Effector CD4-positive, alpha-beta T cell (primary cell): ENCODE measurements around the gene ACYP2.

ENCODE experiments used
- DNase-seq: peaks from one replicate; pipeline ENCODE4 v3.0.0-alpha.2; 2020

ACYP2 gene

DNA sequence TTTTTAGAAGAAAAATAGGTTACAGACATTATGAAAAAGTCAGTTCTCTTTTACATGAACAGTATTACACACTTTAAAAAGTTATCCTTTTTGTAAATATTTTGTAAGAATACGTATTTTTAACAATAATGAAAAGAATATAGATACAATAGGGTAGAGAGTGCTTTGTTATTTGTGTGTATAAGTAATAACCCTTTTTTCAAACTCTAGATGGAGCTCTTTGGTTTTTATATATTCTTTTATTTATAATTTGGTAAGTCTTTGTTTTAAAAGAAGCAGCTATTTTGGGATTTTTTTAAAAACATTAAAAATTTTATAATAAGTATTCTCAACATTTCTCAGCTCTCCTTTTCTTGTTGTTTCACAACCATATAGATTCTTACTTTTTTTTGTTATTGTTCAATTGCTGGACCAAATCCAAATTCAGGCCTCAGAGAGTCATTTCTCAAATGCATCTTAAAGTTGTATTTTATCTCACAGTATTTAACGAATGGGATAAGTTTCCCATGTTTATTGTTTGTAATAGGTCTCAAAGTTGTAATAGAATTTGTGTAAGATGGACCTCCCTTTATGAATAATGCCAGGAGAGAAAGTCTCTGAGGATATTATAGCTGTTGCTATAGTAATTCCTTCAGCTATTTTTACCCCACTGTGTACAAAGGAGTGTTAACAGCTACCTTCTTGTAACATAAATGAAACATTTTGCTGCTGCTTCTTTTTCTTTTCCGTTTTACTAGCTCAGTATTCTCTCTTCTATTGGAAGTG is 46.4 kb downstream of the ACYP2 start:
- DNase-seq, result no peak

GRCh38 chr2:54164106-54164505 is 48.7 kb downstream of the ACYP2 start:
- DNase-seq, result no peak

DNA sequence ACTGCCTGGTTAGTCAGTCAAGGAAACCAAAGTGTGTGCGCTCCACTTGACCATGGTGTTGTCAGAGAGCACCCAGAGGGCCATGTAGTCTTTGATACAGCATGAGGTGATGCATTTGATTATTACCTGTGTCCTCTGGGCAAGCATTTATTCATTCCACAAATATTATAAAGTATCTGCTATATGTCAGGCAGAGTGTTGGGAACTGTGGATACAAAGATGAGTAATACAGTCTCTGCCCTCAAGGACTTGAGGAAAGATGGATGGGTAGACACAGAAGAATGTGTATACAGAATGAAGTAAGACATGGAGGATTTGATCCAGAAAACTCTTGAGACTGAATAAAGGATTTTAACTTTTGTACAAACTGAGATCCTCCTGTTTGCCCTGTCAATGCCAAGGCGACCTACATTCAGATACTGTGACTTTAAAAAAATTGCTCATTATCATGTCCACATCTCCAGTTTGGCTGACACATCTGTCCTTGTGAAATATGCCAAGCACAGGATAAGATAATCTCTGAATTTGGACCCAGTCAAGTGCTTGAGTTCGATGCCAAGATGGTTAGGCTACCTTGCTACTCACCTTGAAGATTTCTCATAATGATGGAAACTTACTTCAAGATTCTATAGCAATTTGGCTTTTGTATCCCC is 50.8 kb downstream of the ACYP2 start:
- no peak for DNase-seq

GRCh38 chr2:54176577-54176976 is 61.2 kb downstream of the ACYP2 start:
- no peak for DNase-seq

DNA sequence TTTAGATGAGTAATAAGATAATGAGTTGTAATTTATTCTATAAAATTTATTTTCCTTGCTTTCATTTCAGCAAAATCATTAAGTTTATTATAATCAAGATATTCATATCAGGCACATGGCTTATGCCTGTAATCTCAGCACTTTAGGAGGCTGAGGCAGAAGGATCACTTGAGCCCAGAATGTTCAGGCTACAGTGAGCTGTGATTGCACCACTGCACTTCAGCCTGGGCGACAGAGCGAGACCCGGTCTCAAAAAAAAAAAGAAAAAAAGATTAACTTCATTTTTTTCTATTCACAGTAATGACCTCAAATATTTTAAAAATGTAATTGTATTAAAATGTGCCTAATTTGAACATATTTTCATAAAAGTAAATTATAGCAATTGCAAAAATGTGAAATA is 67.9 kb downstream of the ACYP2 start:
- no peak for DNase-seq

GRCh38 chr2:54183972-54184371 is 68.6 kb downstream of the ACYP2 start:
- no peak for DNase-seq

GRCh38 chr2:54185105-54185504 is 69.7 kb downstream of the ACYP2 start:
- DNase-seq, result no peak

GRCh38 chr2:54187331-54187730 is 71.9 kb downstream of the ACYP2 start:
- no peak for DNase-seq

DNA sequence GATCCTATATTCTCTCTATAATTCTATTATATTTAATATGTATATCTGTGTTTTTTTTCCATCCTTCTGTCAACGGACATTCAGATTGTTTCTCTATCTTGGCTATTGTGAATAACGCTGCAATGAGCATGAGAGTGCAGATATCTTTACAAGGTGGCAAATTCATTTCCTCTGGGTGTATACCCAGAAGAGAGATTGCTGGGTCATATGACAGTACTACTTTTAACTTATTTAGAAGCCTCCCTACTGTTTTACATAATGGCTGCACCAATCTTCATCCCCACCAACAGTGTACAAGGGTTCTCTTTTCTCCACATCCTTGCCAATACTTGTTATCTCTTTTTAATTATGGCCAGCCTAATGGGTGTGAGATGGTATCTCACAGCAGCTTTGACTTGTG is 74.1 kb downstream of the ACYP2 start:
- DNase-seq, result no peak

DNA sequence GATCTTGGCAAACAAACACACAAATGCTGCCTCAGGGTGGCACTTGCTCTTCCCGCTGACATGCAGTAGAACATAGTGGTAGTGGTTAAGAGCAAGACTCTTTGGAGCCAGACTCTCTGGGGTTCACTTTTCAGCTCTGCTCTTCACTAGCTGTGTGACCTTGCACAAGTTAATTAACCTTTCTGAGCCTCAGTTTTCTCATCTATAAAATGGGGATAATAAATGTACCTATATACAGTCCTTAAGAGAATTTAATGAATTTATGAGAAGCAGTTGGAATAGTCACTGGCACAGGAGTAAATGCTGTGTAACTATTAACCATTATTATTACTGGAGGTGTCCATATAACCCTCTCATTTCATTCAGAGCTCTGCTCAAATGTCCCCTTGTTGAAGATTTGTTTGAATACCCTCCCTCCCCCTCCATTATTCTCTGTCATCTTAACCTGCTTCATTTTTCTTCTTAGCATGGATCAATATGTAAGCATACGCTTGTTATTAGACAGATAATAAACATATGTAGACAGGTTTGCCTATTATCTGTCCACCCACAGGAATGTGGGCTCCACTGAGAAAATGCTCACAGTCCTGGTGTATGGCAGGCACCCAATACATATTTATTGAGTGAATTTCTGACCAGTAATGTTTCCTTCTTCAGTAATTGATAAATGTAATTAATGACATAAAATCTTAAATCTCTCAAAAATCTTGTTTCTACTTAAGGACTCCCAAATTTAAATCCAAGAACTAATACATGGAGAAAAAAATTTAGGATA is 76.1 kb downstream of the ACYP2 start:
- no peak for DNase-seq

DNA sequence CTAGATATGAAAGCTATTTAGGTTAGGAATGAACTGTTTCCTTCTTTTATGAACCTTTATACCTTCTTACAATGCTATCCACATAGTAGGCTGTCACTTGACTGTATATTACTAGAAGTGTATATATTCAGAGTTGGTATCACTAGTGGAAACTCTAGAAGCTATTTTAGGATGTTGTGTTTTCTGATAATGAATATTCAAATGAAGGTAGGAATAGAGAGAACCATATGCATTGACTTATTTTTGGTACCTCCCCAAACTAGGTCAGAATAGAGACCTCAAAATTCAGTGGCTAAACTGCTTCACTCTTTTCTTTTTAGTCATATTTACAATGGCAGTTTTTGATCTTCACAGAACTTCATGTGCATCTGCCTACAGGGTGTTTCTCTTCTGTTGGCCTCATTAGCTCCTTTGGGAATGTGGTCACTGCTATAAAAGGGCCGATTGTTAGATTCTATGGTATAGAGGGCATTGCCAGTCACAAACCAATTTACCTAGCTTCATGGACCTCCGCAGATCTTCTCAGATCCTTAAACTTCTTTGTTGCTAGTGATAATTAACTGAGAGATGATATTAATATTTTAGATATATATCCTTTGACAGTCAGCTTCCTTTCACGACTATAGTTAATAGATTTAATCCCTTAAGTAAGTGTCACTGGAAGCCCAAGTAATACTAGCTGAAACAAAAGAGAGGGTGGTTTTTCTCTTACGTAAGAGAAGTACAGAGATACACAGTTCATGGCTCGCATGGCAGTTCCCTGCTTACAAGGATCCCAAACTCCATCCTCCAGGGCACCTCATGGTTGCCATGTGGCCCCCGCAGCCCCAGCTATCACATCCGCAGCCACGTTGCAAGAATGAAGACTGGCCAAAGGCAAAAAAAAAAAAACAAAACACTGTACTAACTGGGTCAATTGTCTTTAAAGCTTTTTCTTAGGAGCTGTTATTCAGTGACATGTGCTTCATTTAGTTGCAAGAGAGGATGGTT is 79.6 kb downstream of the ACYP2 start:
- DNase-seq, result no peak

- DNase-seq, result no peak
Measured at GRCh38 chr2:54196646-54197045, 81.2 kb downstream of the ACYP2 start.

GRCh38 chr2:54204476-54204875 is 89.1 kb downstream of the ACYP2 start:
- no peak for DNase-seq

DNA sequence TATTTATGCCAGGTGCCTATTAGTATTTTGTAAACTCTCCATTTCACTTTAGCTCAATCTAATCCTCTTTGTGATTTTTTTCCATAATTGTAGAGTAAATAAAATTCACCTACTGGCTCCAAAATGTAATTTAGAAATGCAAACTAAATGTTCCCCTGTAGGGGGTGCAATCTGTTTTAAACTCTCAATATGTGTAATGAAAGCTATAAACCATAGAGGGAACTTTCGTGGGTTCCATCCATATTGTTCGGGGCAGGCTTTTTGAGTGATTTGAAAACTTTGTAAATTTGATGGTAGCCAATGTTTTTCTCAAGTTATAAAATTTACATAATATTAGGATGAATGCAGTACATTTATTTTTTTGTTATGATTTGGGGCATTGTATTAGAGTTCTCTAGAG is 91.2 kb downstream of the ACYP2 start:
- DNase-seq, result no peak

GRCh38 chr2:54207666-54208195 is 92.3 kb downstream of the ACYP2 start:
- no peak for DNase-seq

DNA sequence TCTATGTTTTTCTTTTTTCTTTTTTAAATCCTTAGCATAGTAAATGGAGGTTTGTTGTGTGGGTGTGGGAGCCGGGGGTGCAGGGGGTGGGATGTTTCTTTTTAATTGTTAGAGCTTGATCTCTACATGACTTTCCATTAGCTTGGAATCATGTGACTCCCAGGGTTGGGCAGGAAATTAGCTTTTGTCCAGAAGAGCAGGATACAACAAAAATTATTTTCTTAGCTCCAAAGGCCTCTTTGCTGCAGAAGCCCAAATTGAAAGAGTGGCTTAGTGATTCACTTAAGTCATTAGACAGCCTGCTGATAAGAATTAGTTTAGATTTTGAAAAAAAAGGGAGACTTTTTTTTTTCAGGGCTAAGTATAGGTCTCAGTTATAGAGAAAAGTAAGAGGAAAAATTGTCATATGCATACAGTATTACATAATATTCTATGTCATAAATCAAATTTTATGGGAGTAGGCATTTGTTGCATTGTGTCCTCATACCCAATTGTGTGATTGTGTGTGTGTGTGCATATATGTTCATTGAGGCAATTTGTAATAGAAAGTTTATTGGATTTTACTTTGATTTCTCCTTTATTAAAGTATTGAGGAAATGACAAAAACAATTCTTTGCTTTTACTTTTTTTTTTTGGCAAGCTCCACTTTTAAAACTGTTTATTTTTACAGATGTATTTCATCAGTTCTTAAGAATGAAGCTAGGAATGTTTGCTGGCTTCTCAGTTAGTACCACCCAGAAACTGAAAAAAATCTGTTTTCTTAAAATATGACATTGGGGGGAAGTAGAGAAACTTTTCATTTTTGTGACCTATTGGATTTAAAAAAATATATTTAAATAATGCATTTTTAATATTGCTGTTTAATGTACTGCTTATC is 93.2 kb downstream of the ACYP2 start:
- DNase-seq, result no peak

DNA sequence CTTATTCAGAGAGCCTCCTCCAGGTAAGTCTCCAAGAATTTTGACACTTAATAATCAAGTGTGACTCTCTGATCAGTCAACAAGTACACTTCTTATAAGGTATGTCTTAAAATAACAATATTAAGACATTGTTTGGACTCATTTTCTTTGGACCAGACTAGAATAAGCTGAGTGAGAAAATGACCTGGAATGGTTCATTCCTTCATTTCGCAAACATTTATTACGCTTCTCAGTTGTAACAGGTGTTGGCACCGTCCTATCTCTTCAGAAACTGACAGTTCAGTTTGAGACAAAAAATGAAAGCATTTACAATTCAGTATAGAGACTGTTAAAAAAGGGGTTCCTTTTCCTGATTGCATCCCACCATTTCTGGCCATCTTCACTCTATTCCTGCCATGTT is 94.0 kb downstream of the ACYP2 start:
- no peak for DNase-seq

DNA sequence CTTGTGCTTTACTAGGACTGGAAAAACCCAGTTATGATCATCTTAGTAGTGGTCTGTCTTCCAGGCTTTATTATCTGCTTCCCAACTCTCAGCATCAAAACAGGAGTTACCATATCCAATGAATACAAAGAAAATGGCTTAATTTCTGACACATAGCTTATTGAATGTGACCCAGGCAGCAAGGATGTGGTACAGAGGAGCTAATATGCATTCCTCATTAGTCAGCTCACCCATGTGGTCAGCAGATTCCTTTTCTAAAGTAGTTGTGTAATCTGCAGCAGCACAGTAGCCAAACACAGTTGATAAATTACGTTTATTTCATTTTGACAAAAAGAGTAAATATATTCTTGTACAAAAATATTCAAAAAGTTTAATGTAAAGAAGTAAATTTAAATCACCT is 97.0 kb downstream of the ACYP2 start:
- no peak for DNase-seq

GRCh38 chr2:54213082-54213481 is 97.7 kb downstream of the ACYP2 start:
- DNase-seq, result no peak

DNA sequence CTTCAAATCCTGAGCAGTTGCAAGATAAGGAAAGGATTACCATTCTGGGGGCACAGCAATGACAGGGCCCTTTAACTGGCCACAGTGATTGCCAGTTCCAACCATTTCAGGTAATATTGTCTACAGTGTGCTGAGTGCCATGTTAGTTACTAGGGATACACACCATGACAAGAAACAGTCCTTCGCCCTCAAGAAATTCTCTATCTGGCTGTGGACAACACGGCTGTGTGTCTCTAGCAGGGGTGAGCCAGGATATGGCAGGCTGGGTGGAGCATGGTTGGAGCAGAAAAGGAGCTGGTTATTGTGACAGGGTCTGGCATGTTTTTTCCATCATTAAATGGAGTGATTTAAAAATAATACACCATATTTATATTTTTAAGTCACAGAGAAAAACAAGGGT is 109.6 kb downstream of the ACYP2 start:
- no peak for DNase-seq

- DNase-seq, result no peak
Measured at GRCh38 chr2:54226260-54226659, 110.8 kb downstream of the ACYP2 start.
